Activated CD8-positive, alpha-beta memory T cell treated with anti-CD3 and anti-CD28 coated beads for 36 hours (primary cell): ENCODE data around the gene LDLRAP1. TPM values are rescaled to one million over a fixed set of nuclear protein-coding genes. Genes with fewer than 3 reads are reported as not detected.

ENCODE experiments used
- CTCF ChIA-PET: fragments of 350-600 bp; sonication (Branson Sonifier 250); formaldehyde crosslinking; loops from one replicate; lab custom pipeline; 2021; ENCODE audit warnings: antibody characterized with exemption; lab: Charles Lee
- POLR2A ChIA-PET: fragments of 350-600 bp; sonication (Branson Sonifier 250); formaldehyde crosslinking; loops from one replicate; lab custom pipeline; 2021; ENCODE audit warnings: antibody characterized with exemption; lab: Charles Lee
- total RNA-seq, 2 experiments: library from RNA; stranded (reverse); gene quantifications; one replicate each; pipeline ENCODE4 v1.2.3, GENCODE V29; 2021

Gene LDLRAP1
- total RNA-seq, 2 experiments from 2014 or later: 5.5 to 5.7 TPM

GRCh38 chr1:25537153-25537831, 6.1 kb upstream of the LDLRAP1 start:
- POLR2A ChIA-PET: no interaction called here
- CTCF ChIA-PET: no interaction called here

DNA sequence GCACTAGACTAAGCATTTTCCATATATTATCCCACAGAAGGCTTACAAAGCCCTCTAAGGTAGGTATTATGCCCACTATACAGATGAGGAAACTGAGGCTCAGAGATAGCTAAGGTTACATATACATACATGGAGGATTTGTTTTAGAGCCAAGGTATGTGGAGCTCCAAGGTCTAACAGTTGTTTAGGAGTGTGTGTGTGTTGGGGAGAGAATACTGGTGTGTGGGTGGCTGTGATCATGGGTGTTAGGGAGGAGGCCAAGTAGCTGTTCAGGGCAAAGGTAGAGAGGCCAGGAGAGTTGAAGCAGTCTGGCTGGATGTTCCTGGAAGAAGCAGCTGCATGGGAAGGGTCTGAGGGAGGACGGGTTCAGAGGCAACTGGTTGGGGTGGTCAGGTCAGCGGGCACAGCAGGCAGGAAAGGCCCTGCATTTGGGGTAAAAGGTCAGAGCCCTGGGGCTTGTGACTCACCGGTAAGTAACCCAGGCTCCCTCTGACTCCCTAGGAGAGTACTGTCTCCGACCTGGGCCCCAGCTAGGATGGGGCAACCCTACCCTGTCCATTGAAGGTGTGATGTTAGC, 5.1 kb upstream of the LDLRAP1 start:
- ChIA-PET CTCF (interaction anchor here (0.9 to 1.5 kb wide), 2 partner anchors 59 to 272 kb away, joined by 3 to 4 read pairs; no protein-coding TSS in a partner anchor), POLR2A (interaction anchor here (0.6 kb wide), 1 partner anchor 94 kb away, joined by 3 read pairs; no protein-coding TSS in a partner anchor)

DNA sequence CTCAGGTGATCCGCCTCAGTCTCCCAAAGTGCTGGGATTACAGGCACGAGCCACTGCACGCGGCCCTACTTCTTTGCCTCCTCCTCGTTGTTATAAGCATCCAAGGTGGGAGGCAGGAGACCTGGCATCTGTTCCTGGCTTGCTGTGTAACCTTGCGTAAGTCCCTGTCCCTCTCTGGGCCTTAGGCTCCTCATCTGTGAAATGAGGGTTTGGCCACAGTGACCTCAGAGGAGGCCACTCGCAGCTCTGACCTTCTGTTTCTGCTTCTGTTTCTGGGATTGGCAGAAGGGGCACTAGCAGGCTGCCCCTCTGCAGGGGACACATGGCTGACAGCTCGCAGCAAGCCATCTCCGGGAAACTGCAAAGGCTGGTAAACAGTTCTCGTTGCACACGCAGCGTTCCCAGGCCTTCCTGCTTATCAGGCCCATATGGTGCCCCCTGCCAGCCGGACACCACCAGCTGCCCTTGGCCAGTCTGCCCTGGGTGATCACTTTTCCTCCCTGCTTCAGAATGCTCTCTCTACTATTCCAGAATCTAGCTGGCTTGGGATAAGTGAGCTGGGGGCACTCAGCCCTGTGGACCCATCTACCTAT, 2.6 kb upstream of the LDLRAP1 start:
- ChIA-PET CTCF (interaction anchor here (1.1 kb wide), 1 partner anchor 20 kb away, joined by 3 read pairs; no protein-coding TSS in a partner anchor), POLR2A (no interaction called here)

DNA sequence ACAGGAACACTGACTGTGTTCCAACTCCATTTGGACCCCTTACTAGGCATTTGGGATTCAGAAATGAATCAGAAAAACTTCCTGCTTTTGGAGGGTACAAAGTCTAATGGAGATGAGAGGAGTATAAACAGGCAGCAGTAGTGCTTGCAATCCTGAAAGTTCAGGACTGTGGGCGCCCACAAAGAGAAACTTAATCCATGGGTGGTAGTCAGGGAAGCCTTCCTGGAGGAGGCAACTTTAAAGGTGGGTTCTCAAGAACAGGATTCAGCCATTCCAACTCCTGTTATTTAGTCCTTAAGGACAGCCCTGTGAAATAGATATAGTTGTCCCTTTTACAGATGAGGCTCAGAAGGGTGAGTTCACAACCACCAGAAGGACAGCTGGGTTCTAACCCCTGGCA, 2.0 kb upstream of the LDLRAP1 start:
- POLR2A ChIA-PET: no interaction called here
- CTCF ChIA-PET: interaction anchor here (1.1 kb wide), 1 partner anchor 21 kb away, joined by 3 read pairs; no protein-coding TSS in a partner anchor

GRCh38 chr1:25541889-25542658, 1.3 kb upstream of the LDLRAP1 start:
- POLR2A ChIA-PET: no interaction called here
- CTCF ChIA-PET: no interaction called here

- ChIA-PET POLR2A (no interaction called here), CTCF (no interaction called here)
Observed at GRCh38 chr1:25543005-25543424, 391 bp upstream of the LDLRAP1 start.

DNA sequence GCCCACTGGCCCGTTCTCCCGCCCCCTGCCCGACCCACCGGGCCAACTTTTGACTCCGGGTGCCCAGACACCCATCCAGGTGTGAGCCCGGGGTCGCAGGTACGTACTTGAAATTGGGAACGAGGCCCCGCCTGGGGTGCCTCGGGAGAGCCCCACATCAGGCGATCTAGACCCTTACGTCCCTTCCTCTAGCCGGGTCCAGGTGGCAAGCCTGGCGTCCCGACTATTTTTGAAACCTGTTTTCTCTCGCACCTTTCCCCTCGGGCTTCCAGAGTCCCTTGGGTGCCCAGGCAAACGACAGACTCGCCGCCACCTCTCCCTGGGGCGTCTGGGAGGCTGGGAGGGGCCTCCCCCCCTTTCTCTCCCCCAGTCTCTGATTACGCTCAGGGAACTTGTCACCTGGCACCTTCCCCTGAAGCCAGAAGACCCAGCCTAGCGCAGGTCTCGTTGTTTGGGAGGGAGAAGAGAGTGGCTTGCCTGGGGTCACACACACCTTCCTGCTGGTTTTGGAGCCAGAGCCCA, 898 bp downstream of the LDLRAP1 start:
- CTCF ChIA-PET: interaction anchor here (1.2 to 1.4 kb wide), 3 partner anchors 11 to 28 kb away, joined by 3 read pairs; no protein-coding TSS in a partner anchor
- POLR2A ChIA-PET: no interaction called here

DNA sequence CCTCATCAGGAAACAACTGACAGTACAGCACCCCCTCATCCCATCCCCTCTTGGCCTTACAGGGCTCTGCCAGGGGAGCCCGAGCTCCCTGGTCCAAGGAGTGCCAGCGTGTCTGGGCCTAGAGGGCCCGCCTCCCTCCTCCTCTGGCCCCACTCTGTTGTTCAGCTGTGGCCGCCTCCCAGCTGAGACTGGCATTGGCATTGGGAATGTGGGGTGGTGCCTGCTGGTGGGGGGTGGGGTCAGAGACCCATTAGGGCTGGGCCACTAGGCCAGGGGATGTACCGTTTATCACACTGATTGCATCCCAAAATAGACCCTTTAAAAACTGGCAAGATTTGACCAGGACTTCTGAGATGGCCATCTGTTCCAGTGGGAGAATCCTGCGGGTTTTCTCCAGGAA, 1.4 kb downstream of the LDLRAP1 start:
- ChIA-PET CTCF (interaction anchor here (1.2 to 1.4 kb wide), 3 partner anchors 11 to 28 kb away, joined by 3 read pairs; no protein-coding TSS in a partner anchor), POLR2A (no interaction called here)

DNA sequence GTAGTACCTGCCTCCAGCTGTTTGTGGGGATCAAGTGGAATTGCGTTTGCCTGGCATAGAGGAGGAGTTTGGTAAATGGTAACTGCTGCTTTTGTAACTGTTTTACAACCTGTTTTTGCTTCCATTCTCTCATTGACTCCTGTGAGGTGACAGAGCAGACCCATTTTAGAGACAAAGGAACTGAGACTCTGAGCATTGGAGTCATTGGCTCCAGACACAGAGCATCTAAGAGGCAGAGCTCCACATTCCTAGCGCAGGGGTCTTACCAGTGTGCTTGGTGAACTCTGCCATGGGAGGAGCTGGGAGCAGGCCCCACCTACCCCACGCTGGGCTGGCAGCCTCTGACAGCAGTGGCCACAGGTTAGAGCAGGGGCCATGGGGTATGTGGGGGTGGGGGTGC, 2.4 kb downstream of the LDLRAP1 start:
- POLR2A ChIA-PET: no interaction called here

GRCh38 chr1:25546193-25546592, 2.8 kb downstream of the LDLRAP1 start:
- CTCF ChIA-PET: interaction anchor here (0.7 kb wide), 1 partner anchor 13 kb away, joined by 4 read pairs; no protein-coding TSS in a partner anchor
- POLR2A ChIA-PET: no interaction called here

More for the DNA sequence above, 2.4 kb downstream of the LDLRAP1 start:
- CTCF ChIA-PET: interaction anchor here (0.7 kb wide), 1 partner anchor 13 kb away, joined by 4 read pairs; no protein-coding TSS in a partner anchor

DNA sequence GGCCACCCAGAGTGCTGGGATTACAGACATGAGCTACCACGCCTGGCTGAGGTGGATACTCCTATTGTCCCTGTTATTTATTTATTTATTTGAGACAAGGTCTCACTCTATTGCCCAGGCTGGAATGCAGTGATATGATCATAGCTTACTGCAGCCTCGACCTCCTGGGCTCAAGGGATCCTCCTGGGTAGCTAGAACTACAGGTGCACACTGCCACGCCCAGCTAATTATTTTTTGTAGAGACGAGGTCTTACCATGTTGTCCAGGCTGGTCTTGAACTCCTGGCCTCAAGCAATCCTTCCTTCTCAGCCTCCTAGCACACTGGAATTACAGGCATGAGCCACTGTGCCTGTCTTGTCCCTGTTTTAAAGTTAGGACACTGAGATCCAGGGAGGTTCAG, 5.2 kb downstream of the LDLRAP1 start:
- ChIA-PET CTCF (interaction anchor here (1.1 to 2.2 kb wide), 3 partner anchors 17 to 262 kb away, joined by 3 to 9 read pairs (median 6); no protein-coding TSS in a partner anchor), POLR2A (interaction anchor here (2.7 kb wide), 1 partner anchor 17 kb away, joined by 11 read pairs; no protein-coding TSS in a partner anchor)

DNA sequence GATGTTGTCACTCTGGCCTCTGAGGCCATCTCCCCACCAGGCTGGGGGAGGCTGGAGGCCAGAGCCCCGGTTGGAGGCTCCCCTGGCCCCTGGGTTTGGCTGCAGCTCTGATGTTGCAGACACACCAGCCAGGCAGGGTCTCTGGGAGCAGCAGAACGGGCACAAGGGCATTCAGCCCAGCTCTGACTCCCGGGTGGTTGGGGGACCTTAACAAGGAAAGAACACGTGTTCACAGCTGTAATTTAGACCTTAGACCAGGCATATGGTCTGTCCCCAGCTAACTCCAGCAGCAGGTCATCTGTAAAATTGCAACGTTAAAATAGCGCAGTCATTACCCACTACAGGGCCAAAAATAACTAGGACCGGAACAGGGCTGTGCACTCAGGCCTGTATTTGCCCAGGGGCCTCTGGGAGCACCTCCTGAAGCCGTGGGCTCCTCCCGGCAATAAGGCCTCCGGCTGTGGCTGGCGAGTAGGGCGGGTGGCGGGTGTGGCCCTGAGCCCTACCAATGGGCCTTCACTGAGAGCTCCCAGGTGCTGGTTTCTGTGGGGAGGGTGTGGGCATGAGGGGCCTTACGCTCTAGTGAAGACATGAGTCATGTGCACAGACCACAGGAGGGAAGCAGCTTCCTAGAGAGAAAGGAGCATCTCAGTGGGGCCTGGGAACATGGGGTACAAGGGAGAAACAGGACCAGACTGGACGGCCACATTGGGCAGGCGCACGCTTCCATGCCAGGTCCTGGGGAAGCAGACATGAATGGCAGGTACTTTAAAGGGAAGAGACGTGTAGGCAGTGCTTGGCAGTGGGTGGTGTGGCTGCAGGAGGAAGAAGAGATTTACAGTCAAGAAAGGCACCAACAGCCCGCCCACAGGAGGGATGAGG, 6.1 kb downstream of the LDLRAP1 start:
- CTCF ChIA-PET: interaction anchor here (1.0 to 2.2 kb wide), 6 partner anchors 16 to 261 kb away, joined by 3 to 9 read pairs (median 4); no protein-coding TSS in a partner anchor
- POLR2A ChIA-PET: interaction anchor here (0.6 to 2.7 kb wide), 3 partner anchors 16 to 431 kb away, joined by 5 to 15 read pairs (median 11); no protein-coding TSS in a partner anchor

GRCh38 chr1:25550155-25550506, 6.7 kb downstream of the LDLRAP1 start:
- POLR2A ChIA-PET: interaction anchor here (0.6 to 2.7 kb wide), 3 partner anchors 16 to 431 kb away, joined by 5 to 15 read pairs (median 11); no protein-coding TSS in a partner anchor
- CTCF ChIA-PET: interaction anchor here (0.6 to 2.0 kb wide), 6 partner anchors 14 to 866 kb away, joined by 3 to 6 read pairs (median 4); no protein-coding TSS in a partner anchor

GRCh38 chr1:25550683-25551310, 7.4 kb downstream of the LDLRAP1 start:
- ChIA-PET POLR2A (interaction anchor here (0.5 to 2.7 kb wide), 3 partner anchors 15 to 1263 kb away, joined by 3 to 11 read pairs (median 4); no protein-coding TSS in a partner anchor), CTCF (interaction anchor here (0.6 to 1.7 kb wide), 4 partner anchors 13 to 866 kb away, joined by 3 to 5 read pairs (median 4); no protein-coding TSS in a partner anchor)

GRCh38 chr1:25553749-25554429, 10.5 kb downstream of the LDLRAP1 start:
- CTCF ChIA-PET: interaction anchor here (0.7 kb wide), 1 partner anchor 35 kb away, joined by 3 read pairs; no protein-coding TSS in a partner anchor
- POLR2A ChIA-PET: no interaction called here

GRCh38 chr1:25554430-25554780, 11.0 kb downstream of the LDLRAP1 start:
- ChIA-PET CTCF (no interaction called here), POLR2A (no interaction called here)
